OCI-LY7 (cell line): ENCODE data around the gene RNF212.

Source experiments
- CTCF ChIP-seq: fragments of 200-600 bp; sonication (generic); conservative IDR thresholded peaks from 2 replicates; pipeline ENCODE4 v1.5.1; 2014; ENCODE audit warnings: mild to moderate bottlenecking, antibody characterized with exemption, low read length, moderate library complexity, mixed read lengths
- EZH2phosphoT487 ChIP-seq: fragments of 200-600 bp; sonication (generic); IDR thresholded peaks from 2 replicates; pipeline ENCODE4 v1.6.1; 2018; ENCODE audit warnings: low read depth, borderline replicate concordance, mild to moderate bottlenecking, mixed run types, antibody characterized with exemption, low read length, moderate library complexity, mixed read lengths

DNA sequence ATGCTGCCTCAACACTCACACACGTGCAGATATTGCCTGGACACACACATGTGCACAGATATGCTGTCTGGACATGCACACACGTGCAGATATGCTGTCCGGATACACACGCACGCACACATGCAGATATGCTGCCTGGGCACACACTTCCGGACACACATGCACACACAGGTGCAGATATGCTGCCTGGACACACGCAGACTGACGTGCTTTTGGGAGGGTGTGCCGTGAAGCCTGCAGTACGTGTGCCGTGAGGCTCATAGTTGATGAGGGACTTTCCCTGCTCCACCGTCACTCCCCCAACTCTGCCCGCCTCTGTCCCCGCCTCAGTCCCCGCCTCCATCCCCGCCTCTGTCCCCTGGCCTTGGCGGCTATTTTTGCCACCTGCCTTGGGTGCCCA is 87.2 kb downstream of the RNF212 start:
- no peak for TF ChIP-seq CTCF
- no peak for TF ChIP-seq EZH2phosphoT487
